WTC11 (cell line): Measurements from ENCODE around the gene PCGF3.

ENCODE experiments used
- FOXP4 ChIP-seq: sonication (generic); formaldehyde crosslinking; IDR thresholded peaks from 2 replicates; pipeline ENCODE4 v1.8.0; 2022; ENCODE audit warnings: mild to moderate bottlenecking, missing genetic modification reagents
- MXD4 ChIP-seq: fragments of 250-450 bp; sonication (Bioruptor Pico); IDR thresholded peaks from 2 replicates; pipeline ENCODE4 v1.8.0; 2021; ENCODE audit warnings: mild to moderate bottlenecking, moderate library complexity, borderline replicate concordance
- TF ChIP-seq, protein P1 (sequence below): fragments of 200-600 bp; IDR thresholded peaks from 2 replicates; pipeline ENCODE4 v1.8.0; 2022; ENCODE audit warnings: antibody characterized with exemption
- TF ChIP-seq, protein P2 (sequence below): sonication (generic); formaldehyde crosslinking; IDR thresholded peaks from 2 replicates; pipeline ENCODE4 v1.8.1; 2023; ENCODE audit warnings: mild to moderate bottlenecking, missing genetic modification reagents

GRCh38 chr4:788006-788635 lies 82.5 kb downstream of the PCGF3 start:
- TF ChIP-seq, protein P1, sequence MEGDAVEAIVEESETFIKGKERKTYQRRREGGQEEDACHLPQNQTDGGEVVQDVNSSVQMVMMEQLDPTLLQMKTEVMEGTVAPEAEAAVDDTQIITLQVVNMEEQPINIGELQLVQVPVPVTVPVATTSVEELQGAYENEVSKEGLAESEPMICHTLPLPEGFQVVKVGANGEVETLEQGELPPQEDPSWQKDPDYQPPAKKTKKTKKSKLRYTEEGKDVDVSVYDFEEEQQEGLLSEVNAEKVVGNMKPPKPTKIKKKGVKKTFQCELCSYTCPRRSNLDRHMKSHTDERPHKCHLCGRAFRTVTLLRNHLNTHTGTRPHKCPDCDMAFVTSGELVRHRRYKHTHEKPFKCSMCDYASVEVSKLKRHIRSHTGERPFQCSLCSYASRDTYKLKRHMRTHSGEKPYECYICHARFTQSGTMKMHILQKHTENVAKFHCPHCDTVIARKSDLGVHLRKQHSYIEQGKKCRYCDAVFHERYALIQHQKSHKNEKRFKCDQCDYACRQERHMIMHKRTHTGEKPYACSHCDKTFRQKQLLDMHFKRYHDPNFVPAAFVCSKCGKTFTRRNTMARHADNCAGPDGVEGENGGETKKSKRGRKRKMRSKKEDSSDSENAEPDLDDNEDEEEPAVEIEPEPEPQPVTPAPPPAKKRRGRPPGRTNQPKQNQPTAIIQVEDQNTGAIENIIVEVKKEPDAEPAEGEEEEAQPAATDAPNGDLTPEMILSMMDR, result no peak
- TF ChIP-seq MXD4 (no peak), FOXP4 (no peak)
- TF ChIP-seq, protein P2, sequence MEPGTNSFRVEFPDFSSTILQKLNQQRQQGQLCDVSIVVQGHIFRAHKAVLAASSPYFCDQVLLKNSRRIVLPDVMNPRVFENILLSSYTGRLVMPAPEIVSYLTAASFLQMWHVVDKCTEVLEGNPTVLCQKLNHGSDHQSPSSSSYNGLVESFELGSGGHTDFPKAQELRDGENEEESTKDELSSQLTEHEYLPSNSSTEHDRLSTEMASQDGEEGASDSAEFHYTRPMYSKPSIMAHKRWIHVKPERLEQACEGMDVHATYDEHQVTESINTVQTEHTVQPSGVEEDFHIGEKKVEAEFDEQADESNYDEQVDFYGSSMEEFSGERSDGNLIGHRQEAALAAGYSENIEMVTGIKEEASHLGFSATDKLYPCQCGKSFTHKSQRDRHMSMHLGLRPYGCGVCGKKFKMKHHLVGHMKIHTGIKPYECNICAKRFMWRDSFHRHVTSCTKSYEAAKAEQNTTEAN (CRISPR knock-in tag), result no peak
